Bronchial epithelial cell (primary cell): ENCODE data around the gene NELFA. TPM values are rescaled to one million over a fixed set of nuclear protein-coding genes. Genes with fewer than 3 reads are reported as not detected.

Experiments used
- DNase-seq: peaks from one replicate; pipeline ENCODE4 v3.0.0-alpha.2; 2010; ENCODE audit warnings: low read depth
- FAIRE-seq: peaks from 2 replicates; lab custom pipeline; 2011; peaks lifted over from hg19 to GRCh38; lab: Jason Lieb, UNC
- H3K27me3 ChIP-seq: 2 replicates; pipeline ENCODE4 v1.5.1; 2011; ENCODE audit warnings: low read length; ENCODE audit not compliant: control insufficient read depth, insufficient read depth
- H3K36me3 ChIP-seq: 2 replicates; pipeline ENCODE4 v1.5.1; 2011; ENCODE audit warnings: low read length; ENCODE audit not compliant: control insufficient read depth, insufficient read depth
- H3K4me3 ChIP-seq: 2 replicates; pipeline ENCODE4 v1.5.1; 2011; ENCODE audit warnings: mild to moderate bottlenecking, low read depth, low read length, control low read depth
- total RNA-seq: library from RNA; depleted of rRNA; stranded (reverse); fragments of >200 nt; gene quantifications from 2 replicates; pipeline ENCODE4 v1.2.1, GENCODE V29; 2014
- TF ChIP-seq, protein P1 (sequence below): IDR thresholded peaks from 2 replicates; pipeline ENCODE4 v1.5.1; 2011; ENCODE audit warnings: mild to moderate bottlenecking, moderate library complexity, low read length, control low read depth, inconsistent platforms; ENCODE audit not compliant: insufficient read depth, severe bottlenecking

Gene NELFA
- total RNA-seq, 1 donor from 2014 or later: 14.7 TPM

DNA sequence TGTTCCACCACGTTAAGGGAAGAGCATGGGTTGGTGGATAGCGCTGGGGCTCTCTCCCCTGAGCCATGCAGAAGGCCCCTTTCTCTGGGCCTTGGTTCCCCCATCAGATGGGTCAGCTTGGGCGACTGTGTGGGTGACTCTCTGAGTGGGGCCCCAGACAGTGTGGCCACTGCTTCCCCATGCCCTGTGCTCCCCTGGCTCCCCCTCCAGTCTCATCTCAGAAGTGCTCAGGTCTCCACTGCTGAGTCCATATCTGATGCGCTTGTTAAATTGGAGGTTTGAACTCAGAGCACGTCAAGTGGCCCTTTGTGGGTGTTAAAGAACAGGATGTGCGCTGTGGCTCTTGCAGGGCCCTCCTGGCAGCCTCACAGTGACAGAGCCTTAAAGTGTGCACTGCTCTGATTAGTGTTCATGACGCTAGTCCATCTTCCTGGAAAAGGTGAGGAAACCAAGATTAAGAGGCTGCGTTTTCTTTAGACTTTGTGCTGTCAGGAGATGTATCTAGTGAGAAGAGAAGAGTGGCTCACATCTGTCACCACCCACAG lies 59.8 kb downstream of the NELFA start:
- Histone ChIP-seq H3K27me3 (no peaks in the 10 kb centered on the region), H3K4me3 (no peak overlapping the region), H3K36me3 (peaks cover 19% of the 10 kb centered on the region)
- FAIRE-seq (no peak), DNase-seq (no peak)
- TF ChIP-seq, protein P1, sequence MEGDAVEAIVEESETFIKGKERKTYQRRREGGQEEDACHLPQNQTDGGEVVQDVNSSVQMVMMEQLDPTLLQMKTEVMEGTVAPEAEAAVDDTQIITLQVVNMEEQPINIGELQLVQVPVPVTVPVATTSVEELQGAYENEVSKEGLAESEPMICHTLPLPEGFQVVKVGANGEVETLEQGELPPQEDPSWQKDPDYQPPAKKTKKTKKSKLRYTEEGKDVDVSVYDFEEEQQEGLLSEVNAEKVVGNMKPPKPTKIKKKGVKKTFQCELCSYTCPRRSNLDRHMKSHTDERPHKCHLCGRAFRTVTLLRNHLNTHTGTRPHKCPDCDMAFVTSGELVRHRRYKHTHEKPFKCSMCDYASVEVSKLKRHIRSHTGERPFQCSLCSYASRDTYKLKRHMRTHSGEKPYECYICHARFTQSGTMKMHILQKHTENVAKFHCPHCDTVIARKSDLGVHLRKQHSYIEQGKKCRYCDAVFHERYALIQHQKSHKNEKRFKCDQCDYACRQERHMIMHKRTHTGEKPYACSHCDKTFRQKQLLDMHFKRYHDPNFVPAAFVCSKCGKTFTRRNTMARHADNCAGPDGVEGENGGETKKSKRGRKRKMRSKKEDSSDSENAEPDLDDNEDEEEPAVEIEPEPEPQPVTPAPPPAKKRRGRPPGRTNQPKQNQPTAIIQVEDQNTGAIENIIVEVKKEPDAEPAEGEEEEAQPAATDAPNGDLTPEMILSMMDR: no peak

DNA sequence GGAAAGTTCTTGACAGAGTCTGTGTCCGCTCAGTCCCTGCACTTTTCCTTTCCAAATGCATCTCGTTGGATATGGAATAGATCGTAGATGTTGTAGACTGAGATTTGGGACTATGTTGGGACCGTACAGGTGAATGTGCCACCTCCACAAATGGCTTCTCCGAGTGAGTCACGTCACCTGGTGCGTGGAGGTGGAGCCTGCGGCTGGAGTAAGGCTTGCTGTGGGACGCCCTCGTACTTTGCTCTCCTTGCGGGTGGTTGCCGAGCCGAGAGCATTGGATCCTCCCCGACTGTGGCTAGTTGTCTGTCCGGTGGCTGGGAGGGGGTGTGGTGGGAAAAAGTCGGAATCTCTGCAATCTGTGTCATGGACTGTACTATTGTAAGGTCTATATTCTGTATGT lies 60.5 kb downstream of the NELFA start:
- H3K27me3 ChIP-seq: no peaks in the 10 kb centered on the region
- DNase-seq (no peak), FAIRE-seq (peak; percentile 40)
- TF ChIP-seq, protein P1: no peak
- no peak overlapping the region for H3K4me3 ChIP-seq
- peaks cover 19% of the 10 kb centered on the region for H3K36me3 ChIP-seq

DNA sequence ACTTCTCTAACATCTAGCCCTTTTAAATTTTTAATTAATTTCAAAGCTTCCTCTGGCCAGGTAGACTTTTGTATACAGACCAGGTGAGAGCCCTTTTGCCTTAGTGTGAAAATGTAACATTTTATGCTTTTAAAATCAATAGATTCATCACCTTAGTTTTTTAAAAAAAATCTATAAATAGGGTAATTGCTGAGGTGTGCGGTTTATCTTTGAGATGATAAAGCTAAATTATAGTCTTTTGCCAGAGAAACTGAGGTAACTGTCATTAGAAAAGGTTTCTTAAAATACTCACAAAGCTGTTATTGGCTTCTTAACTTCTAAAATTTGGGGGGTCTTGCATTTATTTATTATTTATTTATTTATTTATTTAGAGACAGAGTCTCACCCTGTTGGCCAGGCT lies 62.9 kb downstream of the NELFA start:
- no peaks in the 10 kb centered on the region for H3K27me3 ChIP-seq
- TF ChIP-seq, protein P1: no peak
- peaks cover 13% of the 10 kb centered on the region for H3K36me3 ChIP-seq
- H3K4me3 ChIP-seq: no peak overlapping the region
- FAIRE-seq: no peak
- no peak for DNase-seq

DNA sequence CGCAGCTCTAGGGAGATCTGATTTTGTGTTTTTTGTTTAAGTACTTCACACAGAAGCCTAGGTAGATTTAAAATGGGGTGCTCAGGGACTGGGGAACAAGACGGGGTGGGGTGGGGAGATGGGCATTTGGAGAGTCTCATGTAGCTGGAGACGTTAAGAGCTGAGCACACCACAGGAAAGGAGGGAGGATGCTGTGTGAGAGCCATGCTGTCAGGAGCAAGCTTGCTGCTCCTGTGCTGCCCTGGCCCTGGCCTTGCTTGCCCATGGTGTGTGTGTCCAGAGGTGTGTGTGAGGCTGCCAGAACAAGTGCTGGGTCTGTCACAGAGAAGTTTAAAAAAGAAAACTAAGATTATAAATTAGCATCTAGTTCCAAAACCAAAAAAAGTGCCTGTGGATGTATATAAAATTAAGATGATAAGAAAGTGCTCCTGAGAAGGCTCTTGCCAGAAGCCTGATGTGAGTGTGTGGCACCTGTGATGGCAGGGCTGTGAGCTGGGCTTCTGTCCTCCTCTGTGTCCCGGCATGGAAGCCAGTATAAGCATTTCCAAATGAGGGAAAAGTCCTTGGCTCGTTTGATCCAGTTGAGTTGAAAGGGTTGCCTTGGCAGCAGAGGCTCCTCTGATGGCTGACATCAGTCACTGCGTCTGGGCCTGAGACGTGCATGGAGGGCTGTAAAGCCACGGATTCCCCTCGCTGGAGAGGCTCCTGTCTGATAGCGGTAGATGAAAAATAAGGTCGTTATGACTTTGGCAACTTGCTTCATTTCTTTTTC lies 63.5 kb downstream of the NELFA start:
- TF ChIP-seq, protein P1: no peak
- DNase-seq (no peak), FAIRE-seq (no peak)
- Histone ChIP-seq H3K4me3 (no peak overlapping the region), H3K36me3 (peaks cover 13% of the 10 kb centered on the region), H3K27me3 (no peaks in the 10 kb centered on the region)

DNA sequence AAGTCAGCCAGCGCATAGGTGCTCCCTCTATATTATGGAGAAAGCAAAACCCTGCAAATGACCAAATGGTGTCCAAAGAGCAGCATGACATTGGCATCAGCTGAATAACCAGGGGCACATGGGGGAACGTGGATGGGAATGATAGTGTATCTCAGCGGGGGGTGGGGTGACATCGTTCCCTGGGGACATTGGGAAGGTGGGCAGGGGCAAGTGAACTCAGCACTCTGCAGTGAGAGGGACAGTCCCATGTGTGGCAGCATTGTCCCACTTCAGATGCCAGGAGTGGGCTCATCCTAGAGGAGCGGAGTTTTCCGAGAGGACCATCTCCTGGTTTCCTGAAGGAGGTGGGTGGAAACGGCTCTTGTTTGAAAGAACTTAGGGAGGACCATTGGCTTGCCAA lies 64.8 kb downstream of the NELFA start:
- FAIRE-seq: no peak
- DNase-seq: no peak
- Histone ChIP-seq H3K4me3 (no peak overlapping the region), H3K27me3 (no peaks in the 10 kb centered on the region), H3K36me3 (peaks cover 11% of the 10 kb centered on the region)
- TF ChIP-seq, protein P1: no peak
